HG02884 (cell line): Measurements from ENCODE around the gene DUSP8.
"Not testable (repeated sequence)": the region's sequence is repeated elsewhere in the genome, so short reads cannot be mapped to it uniquely, and the experiment has no call there.

Experiments
- ATAC-seq: cut with Tn5 transposase; IDR thresholded peaks from one replicate; pipeline ENCODE4 v1.9.1; 2021; ENCODE audit warnings: mild to moderate bottlenecking, moderate library complexity; ENCODE audit not compliant: unreplicated experiment

The DUSP8 gene

GRCh38 chr11:1589996-1590395, 17.9 kb upstream of the DUSP8 start:
- no peak for ATAC-seq

GRCh38 chr11:1589191-1589963, 17.3 kb upstream of the DUSP8 start:
- not testable (repeated sequence) for ATAC-seq

GRCh38 chr11:1586699-1587098, 14.6 kb upstream of the DUSP8 start:
- no peak for ATAC-seq

GRCh38 chr11:1584661-1585370, 12.7 kb upstream of the DUSP8 start, which contains the start of gene KRTAP5-1:
Gene KRTAP5-1 (minus strand): TSS chr11:1585283. CDS start chr11:1585249, 34 bp downstream.
- not testable (repeated sequence) for ATAC-seq

GRCh38 chr11:1582909-1583308, 10.8 kb upstream of the DUSP8 start:
- ATAC-seq, result not testable (repeated sequence)

GRCh38 chr11:1581976-1582375, 9.9 kb upstream of the DUSP8 start:
- ATAC-seq, result no peak

GRCh38 chr11:1576825-1577224, 4.8 kb upstream of the DUSP8 start:
- ATAC-seq, result no peak

GRCh38 chr11:1575756-1576155, 3.7 kb upstream of the DUSP8 start:
- ATAC-seq, result not testable (repeated sequence)

- no peak for ATAC-seq
Measured at GRCh38 chr11:1574933-1575242, 2.8 kb upstream of the DUSP8 start.

- no peak for ATAC-seq
Measured at GRCh38 chr11:1574238-1574932, 2.3 kb upstream of the DUSP8 start.

- ATAC-seq, result no peak
Measured at GRCh38 chr11:1573903-1574237, 1.8 kb upstream of the DUSP8 start.

- ATAC-seq, result no peak
Measured at GRCh38 chr11:1573077-1573902, 1.2 kb upstream of the DUSP8 start.

GRCh38 chr11:1571760-1572196, 293 bp downstream of the DUSP8 start:
- ATAC-seq, result no peak

GRCh38 chr11:1570896-1571759, 943 bp downstream of the DUSP8 start:
- ATAC-seq, result no peak

GRCh38 chr11:1570531-1570895, 1.6 kb downstream of the DUSP8 start:
- no peak for ATAC-seq

- ATAC-seq, result no peak
Measured at GRCh38 chr11:1570001-1570453, 2.0 kb downstream of the DUSP8 start.

- ATAC-seq, result no peak
Measured at GRCh38 chr11:1569251-1569780, 2.8 kb downstream of the DUSP8 start.

- ATAC-seq, result no peak
Measured at GRCh38 chr11:1568441-1568911, 3.6 kb downstream of the DUSP8 start.

GRCh38 chr11:1567721-1568100, 4.4 kb downstream of the DUSP8 start:
- no peak for ATAC-seq
